Calu3 (cell line): ENCODE results near the gene MATN1. TPM values are rescaled to one million over a fixed set of nuclear protein-coding genes. Genes with fewer than 3 reads are reported as not detected.

Experiments
- BruUV-seq: library from RNA; stranded (reverse); fragments of 400-500 nt; replicated peaks from 2 replicates; lab custom pipeline; 2021; lab: Mats Ljungman, UMichigan
- CTCF ChIA-PET: fragments of 300-600 bp; sonication (Branson Sonifier 250); formaldehyde crosslinking; loops from one replicate; lab custom pipeline; 2022; ENCODE audit warnings: antibody characterized with exemption; lab: Charles Lee
- DNase-seq: peaks from one replicate; pipeline ENCODE4 v3.0.0; 2022
- H3K27ac Mint-ChIP-seq: one replicate; pipeline ENCODE4 v1.8.0; 2022; ENCODE audit warnings: mixed read lengths; ENCODE audit not compliant: unreplicated experiment
- H3K27me3 Mint-ChIP-seq: one replicate; pipeline ENCODE4 v1.8.0; 2022; ENCODE audit warnings: mixed read lengths; ENCODE audit not compliant: unreplicated experiment
- H3K36me3 Mint-ChIP-seq: one replicate; pipeline ENCODE4 v1.8.0; 2022; ENCODE audit warnings: mild to moderate bottlenecking, moderate library complexity, mixed read lengths; ENCODE audit not compliant: insufficient read depth, unreplicated experiment
- H3K4me1 Mint-ChIP-seq: one replicate; pipeline ENCODE4 v1.8.0; 2022; ENCODE audit warnings: mild to moderate bottlenecking, low read depth, mixed read lengths; ENCODE audit not compliant: unreplicated experiment
- H3K4me3 Mint-ChIP-seq: one replicate; pipeline ENCODE4 v1.8.0; 2022; ENCODE audit warnings: mild to moderate bottlenecking, low read depth, moderate library complexity, mixed read lengths; ENCODE audit not compliant: unreplicated experiment
- H3K9me3 Mint-ChIP-seq: one replicate; pipeline ENCODE4 v1.8.0; 2022; ENCODE audit warnings: low read depth, mixed read lengths; ENCODE audit not compliant: unreplicated experiment
- CTCF ChIP-seq: fragments of 200-600 bp; IDR thresholded peaks from one replicate; pipeline ENCODE4 v1.8.0; 2022; ENCODE audit warnings: antibody characterized with exemption; ENCODE audit not compliant: unreplicated experiment
- intact Hi-C: fragments of 100-400 bp; cut with micrococcal nuclease; formaldehyde crosslinking; loops from one replicate; pipeline ENCODE4 v1.10.0; 2022; ENCODE audit not compliant: unreplicated experiment
- total RNA-seq: library from RNA; stranded (reverse); gene quantifications from 2 replicates; pipeline ENCODE4 v1.2.3, GENCODE V29; 2022

MATN1 gene
- total RNA-seq, 1 experiment from 2014 or later, result not detected

GRCh38 chr1:30715216-30715615 lies 8.2 kb downstream of the MATN1 start:
- Mint-ChIP-seq H3K27ac (no peak overlapping the region), H3K9me3 (no peaks in the 10 kb centered on the region), H3K4me3 (no peak overlapping the region), H3K36me3 (peaks cover 21% of the 10 kb centered on the region), H3K27me3 (no peaks in the 10 kb centered on the region), H3K4me1 (no peaks in the 10 kb centered on the region)
- no TSS peak for BruUV-seq
- peak; percentile 49 for TF ChIP-seq CTCF
- peak; percentile 29 for DNase-seq
- CTCF ChIA-PET, result no interaction called here
- intact Hi-C loops, result no loop called here

GRCh38 chr1:30714536-30715090 lies 8.8 kb downstream of the MATN1 start:
- peaks cover 17% of the 10 kb centered on the region for H3K36me3 Mint-ChIP-seq
- CTCF ChIA-PET, result no interaction called here

GRCh38 chr1:30714025-30714424 lies 9.4 kb downstream of the MATN1 start:
- H3K27ac Mint-ChIP-seq, result no peak overlapping the region
- no peak for DNase-seq
- TF ChIP-seq CTCF, result no peak
- BruUV-seq, result no TSS peak
- H3K4me1 Mint-ChIP-seq, result no peaks in the 10 kb centered on the region
- H3K36me3 Mint-ChIP-seq, result peaks cover 13% of the 10 kb centered on the region
- no peaks in the 10 kb centered on the region for H3K27me3 Mint-ChIP-seq
- H3K9me3 Mint-ChIP-seq, result no peaks in the 10 kb centered on the region
- CTCF ChIA-PET, result interaction anchor here (0.5 kb wide), 1 partner anchor 1320 kb away, joined by 5 read pairs; no protein-coding TSS in a partner anchor
- H3K4me3 Mint-ChIP-seq, result no peak overlapping the region
- intact Hi-C loops, result no loop called here

More at GRCh38 chr1:30714536-30715090, 8.8 kb downstream of the MATN1 start:
- no TSS peak for BruUV-seq
- TF ChIP-seq CTCF, result no peak
- H3K27me3 Mint-ChIP-seq, result no peaks in the 10 kb centered on the region
- DNase-seq, result no peak
- intact Hi-C loops, result no loop called here
- no peaks in the 10 kb centered on the region for H3K9me3 Mint-ChIP-seq
- H3K4me1 Mint-ChIP-seq, result no peaks in the 10 kb centered on the region
- no peak overlapping the region for H3K27ac Mint-ChIP-seq
- no peak overlapping the region for H3K4me3 Mint-ChIP-seq

GRCh38 chr1:30713311-30713710 lies 10.1 kb downstream of the MATN1 start:
- no peak overlapping the region for H3K27ac Mint-ChIP-seq
- no TSS peak for BruUV-seq
- CTCF ChIA-PET, result interaction anchor here (0.5 kb wide), 1 partner anchor 1319 kb away, joined by 5 read pairs; no protein-coding TSS in a partner anchor
- intact Hi-C loops, result no loop called here
- DNase-seq, result no peak
- no peaks in the 10 kb centered on the region for H3K27me3 Mint-ChIP-seq
- H3K4me3 Mint-ChIP-seq, result no peak overlapping the region
- no peaks in the 10 kb centered on the region for H3K9me3 Mint-ChIP-seq
- peaks cover 7% of the 10 kb centered on the region for H3K36me3 Mint-ChIP-seq
- no peaks in the 10 kb centered on the region for H3K4me1 Mint-ChIP-seq
- no peak for TF ChIP-seq CTCF
